Thymus (tissue), 11 donors: ENCODE data around the gene KRTAP9-4. TPM values are rescaled to one million over a fixed set of nuclear protein-coding genes. Genes with fewer than 3 reads are reported as not detected.
"Not testable (repeated sequence)": the region's sequence is repeated elsewhere in the genome, so short reads cannot be mapped to it uniquely, and the experiment has no call there.

ENCODE experiments used
- DNase-seq, 9 donors: peaks; one replicate each; pipeline ENCODE4 v3.0.0-alpha.2; 2013; ENCODE audit warnings: low spot score in 9 of 9, low read depth in 6 of 9, missing footprints in 1 of 9
- H3K27ac ChIP-seq, 2 donors: one replicate each; pipeline ENCODE4 v1.5.1; 2013; ENCODE audit warnings: control low read depth in 1 of 2, low read depth in 1 of 2, low read length in 1 of 2, mild to moderate bottlenecking in 1 of 2, moderate library complexity in 1 of 2
- H3K27me3 ChIP-seq, 2 donors: one replicate each; pipeline ENCODE4 v1.5.1; 2013; ENCODE audit warnings: low read length in 1 of 2; ENCODE audit not compliant: control insufficient read depth in 2 of 2, insufficient read depth in 1 of 2
- H3K36me3 ChIP-seq, 2 donors: one replicate each; pipeline ENCODE4 v1.5.1; 2013; ENCODE audit warnings: low read length in 1 of 2, mild to moderate bottlenecking in 1 of 2, moderate library complexity in 1 of 2; ENCODE audit not compliant: control insufficient read depth in 2 of 2, insufficient read depth in 2 of 2
- H3K4me1 ChIP-seq, 2 donors: one replicate each; pipeline ENCODE4 v1.5.1; 2013; ENCODE audit warnings: low read length in 2 of 2; ENCODE audit not compliant: control insufficient read depth in 2 of 2, insufficient read depth in 2 of 2
- H3K4me3 ChIP-seq, 2 donors: one replicate each; pipeline ENCODE4 v1.5.1; 2013; ENCODE audit warnings: low read length in 2 of 2, control low read depth in 1 of 2, mild to moderate bottlenecking in 1 of 2
- H3K9me3 ChIP-seq, 2 donors: one replicate each; pipeline ENCODE4 v1.5.1; 2013; ENCODE audit warnings: low read length in 1 of 2, mild to moderate bottlenecking in 1 of 2; ENCODE audit not compliant: control insufficient read depth in 2 of 2, insufficient read depth in 1 of 2
- WGBS: extraction: QIAGEN DNeasy Blood & Tissue Kit; methylation state at CpG from one replicate; pipeline ENCODE4 v1.1.7; 2013; 5-methylcytosine and 5-hydroxymethylcytosine counted together
- polyA plus RNA-seq: library from polyadenylated mRNA; stranded (reverse); fragments of 200-250 nt; gene quantifications from one replicate; pipeline ENCODE4 v1.2.3, GENCODE V29; 2013
- total RNA-seq: library from RNA; stranded (reverse); fragments of 120-200 nt; gene quantifications from one replicate; pipeline ENCODE4 v1.2.4, GENCODE V29; 2013
- donor health status: healthy.

The KRTAP9-4 gene
- total and polyA plus RNA-seq, 2 donors: 0.05 TPM; not detected in 1

DNA sequence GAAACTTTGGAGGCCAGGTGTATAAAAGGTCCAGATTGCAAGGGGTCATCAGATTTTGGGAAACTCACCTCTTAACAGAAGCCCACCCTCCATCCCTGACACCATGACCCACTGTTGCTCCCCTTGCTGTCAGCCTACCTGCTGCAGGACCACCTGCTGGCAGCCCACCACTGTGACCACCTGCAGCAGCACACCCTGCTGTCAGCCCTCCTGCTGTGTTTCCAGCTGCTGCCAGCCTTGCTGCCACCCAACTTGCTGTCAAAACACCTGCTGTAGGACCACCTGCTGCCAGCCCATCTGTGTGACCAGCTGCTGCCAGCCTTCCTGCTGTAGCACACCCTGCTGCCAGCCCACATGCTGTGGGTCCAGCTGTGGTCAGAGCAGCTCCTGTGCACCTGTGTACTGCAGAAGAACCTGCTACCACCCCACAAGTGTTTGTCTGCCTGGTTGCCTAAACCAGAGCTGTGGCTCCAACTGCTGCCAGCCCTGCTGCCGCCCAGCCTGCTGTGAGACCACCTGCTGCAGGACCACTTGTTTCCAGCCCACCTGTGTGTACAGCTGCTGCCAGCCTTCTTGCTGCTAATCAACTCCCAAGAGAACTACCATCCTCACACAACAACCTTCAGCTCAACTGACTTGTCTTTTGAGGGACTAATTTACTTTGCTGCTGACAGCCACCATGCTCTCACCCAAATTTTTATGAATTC is 16.9 kb upstream of the KRTAP9-4 start, which contains the start of gene KRTAP9-3:
Gene KRTAP9-3 (plus strand): TSS at position 51 of the 707 bp plus-strand sequence. CDS start 53 bp downstream, at position 104.
- H3K4me1 ChIP-seq, H3K4me3 ChIP-seq, H3K36me3 ChIP-seq, H3K27ac ChIP-seq, H3K27me3 ChIP-seq, H3K9me3 ChIP-seq, DNase-seq: not testable (repeated sequence)
- WGBS: 95% methylated on average over 1 of the region's 1 CpG

DNA sequence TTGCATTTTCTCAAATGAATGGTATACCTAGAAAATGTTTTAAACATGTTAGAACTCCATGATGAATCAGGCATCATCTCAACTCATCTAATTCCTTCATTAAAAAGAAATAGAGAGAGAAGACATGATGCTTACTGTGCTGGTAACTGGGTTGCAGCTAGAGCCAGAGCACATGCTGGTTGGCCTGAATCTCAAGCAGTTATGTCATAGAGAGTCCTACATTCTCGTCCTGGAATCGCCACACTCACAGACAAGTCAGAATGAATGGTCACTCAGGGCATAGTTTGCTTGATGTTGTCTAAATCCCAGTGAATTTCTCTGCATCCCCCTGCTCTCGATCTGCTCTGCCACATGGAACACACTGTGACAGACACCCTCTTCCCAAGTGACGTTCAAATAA is 12.4 kb upstream of the KRTAP9-4 start:
- not testable (repeated sequence) for H3K4me1 ChIP-seq, H3K4me3 ChIP-seq, H3K27me3 ChIP-seq, H3K9me3 ChIP-seq, DNase-seq, H3K27ac ChIP-seq, H3K36me3 ChIP-seq
- 94% methylated on average over 4 of the region's 4 CpGs for WGBS

DNA sequence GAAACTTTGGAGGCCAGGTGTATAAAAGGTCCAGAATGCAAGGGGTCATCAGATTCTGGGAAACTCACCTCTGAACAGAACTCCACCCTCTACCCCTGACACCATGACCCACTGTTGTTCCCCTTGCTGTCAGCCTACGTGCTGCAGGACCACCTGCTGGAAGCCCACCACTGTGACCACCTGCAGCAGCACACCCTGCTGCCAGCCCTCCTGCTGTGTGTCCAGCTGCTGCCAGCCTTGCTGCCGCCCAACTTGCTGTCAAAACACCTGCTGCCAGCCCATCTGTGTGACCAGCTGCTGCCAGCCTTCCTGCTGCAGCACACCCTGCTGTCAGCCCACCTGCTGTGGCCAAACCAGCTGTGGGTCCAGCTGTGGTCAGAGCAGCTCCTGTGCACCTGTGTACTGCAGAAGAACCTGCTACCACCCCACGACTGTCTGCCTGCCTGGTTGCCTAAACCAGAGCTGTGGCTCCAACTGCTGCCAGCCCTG is 11.5 kb upstream of the KRTAP9-4 start, which contains the start of gene KRTAP9-8:
Gene KRTAP9-8 (plus strand): TSS at position 51 of the 489 bp plus-strand sequence. CDS start 53 bp downstream, at position 104.
- not testable (repeated sequence) for DNase-seq, H3K36me3 ChIP-seq, H3K27ac ChIP-seq, H3K4me3 ChIP-seq, H3K4me1 ChIP-seq, H3K9me3 ChIP-seq, H3K27me3 ChIP-seq
- 80% methylated on average over 3 of the region's 3 CpGs for WGBS

DNA sequence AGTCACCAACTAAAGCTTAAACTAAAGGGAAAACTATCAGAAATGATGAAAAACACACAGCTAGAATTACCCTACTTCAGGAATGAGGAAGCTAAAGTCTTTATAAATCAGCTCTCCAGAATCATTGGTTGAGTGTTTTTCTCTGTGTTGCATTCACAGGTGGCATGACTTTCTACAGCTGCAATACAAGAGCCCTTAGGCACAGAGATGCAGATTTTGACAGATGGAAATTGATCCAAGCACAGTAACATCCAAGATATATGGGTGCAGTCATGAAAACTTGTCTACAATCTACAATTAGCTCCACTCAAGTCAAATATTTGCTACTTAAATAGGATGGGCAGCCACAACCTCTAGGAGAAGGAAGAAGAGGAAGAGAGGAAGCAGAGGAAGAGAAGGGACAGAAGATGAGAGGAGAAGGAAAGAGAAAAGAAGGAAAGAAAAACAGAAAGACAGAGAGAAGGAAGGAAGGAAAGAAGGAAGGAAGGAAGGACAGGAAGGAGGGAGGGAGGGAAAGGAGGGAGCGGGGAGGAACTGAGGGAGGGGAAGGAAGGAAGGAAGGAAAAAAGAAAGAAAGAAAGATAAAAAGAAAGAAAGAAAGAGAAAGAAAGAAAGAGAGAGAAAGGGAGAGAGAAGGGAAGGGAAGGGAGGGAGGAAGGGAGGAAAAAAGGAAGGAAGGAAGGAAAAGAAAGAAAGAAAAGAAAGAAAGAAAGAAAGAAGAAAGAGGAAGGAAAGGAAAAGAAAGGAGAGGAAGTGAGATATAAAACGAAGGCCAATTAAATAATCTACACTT is 2.3 kb upstream of the KRTAP9-4 start:
- H3K36me3 ChIP-seq, H3K27me3 ChIP-seq, H3K9me3 ChIP-seq, H3K4me1 ChIP-seq, H3K4me3 ChIP-seq, H3K27ac ChIP-seq, DNase-seq: not testable (repeated sequence)
- 63% methylated on average over 2 of the region's 2 CpGs for WGBS

DNA sequence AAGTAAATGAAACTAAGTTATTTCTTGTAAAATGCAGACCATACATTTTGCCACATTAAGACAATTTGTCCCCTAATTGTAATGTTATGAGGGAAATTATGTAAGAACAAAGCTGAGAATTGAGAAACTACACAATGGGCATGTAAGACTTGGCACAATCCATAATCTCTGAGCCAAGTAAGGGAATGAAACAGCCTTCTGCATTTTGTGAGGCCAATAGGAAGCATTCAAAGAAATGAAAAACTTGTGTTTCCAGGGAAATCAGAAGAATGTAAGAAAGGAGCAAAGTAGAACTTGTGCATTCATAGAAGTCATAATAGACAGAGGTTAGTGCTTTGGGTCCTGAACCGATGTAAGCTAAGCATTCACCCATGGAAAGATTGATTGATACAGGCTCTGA is 1.8 kb downstream of the KRTAP9-4 start:
- Histone ChIP-seq H3K9me3 (no peaks in the 10 kb centered on the region), H3K27me3 (no peaks in the 10 kb centered on the region), H3K27ac (no peak overlapping the region), H3K4me1 (no peaks in the 10 kb centered on the region), H3K36me3 (no peaks in the 10 kb centered on the region), H3K4me3 (no peak overlapping the region)
- no peak for DNase-seq
- WGBS: 96% methylated on average over 1 of the region's 1 CpG

DNA sequence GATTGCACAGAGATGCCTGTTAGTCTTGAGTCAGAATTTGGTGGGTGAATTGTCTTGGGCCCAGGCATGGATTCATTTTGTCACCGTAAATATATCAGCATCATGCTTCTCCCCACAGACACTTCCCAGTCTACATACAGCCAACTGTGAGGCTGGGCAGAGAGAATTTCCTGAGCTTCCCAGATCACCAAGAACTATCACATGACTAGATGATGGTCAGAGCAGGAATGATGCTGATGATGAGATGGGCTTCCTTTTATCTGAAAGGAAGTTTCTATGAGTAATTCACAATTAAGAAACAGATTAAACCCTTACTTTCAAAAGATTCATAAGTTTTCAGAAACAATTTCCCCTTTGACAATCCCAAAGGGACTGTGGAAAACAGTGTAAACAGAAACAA is 5.4 kb downstream of the KRTAP9-4 start:
- no peak for DNase-seq
- WGBS: 55% methylated on average over 1 of the region's 1 CpG
- H3K4me3 ChIP-seq: no peak overlapping the region
- no peak overlapping the region for H3K27ac ChIP-seq
- H3K9me3 ChIP-seq: no peaks in the 10 kb centered on the region
- no peaks in the 10 kb centered on the region for H3K36me3 ChIP-seq
- no peaks in the 10 kb centered on the region for H3K4me1 ChIP-seq
- H3K27me3 ChIP-seq: no peaks in the 10 kb centered on the region

DNA sequence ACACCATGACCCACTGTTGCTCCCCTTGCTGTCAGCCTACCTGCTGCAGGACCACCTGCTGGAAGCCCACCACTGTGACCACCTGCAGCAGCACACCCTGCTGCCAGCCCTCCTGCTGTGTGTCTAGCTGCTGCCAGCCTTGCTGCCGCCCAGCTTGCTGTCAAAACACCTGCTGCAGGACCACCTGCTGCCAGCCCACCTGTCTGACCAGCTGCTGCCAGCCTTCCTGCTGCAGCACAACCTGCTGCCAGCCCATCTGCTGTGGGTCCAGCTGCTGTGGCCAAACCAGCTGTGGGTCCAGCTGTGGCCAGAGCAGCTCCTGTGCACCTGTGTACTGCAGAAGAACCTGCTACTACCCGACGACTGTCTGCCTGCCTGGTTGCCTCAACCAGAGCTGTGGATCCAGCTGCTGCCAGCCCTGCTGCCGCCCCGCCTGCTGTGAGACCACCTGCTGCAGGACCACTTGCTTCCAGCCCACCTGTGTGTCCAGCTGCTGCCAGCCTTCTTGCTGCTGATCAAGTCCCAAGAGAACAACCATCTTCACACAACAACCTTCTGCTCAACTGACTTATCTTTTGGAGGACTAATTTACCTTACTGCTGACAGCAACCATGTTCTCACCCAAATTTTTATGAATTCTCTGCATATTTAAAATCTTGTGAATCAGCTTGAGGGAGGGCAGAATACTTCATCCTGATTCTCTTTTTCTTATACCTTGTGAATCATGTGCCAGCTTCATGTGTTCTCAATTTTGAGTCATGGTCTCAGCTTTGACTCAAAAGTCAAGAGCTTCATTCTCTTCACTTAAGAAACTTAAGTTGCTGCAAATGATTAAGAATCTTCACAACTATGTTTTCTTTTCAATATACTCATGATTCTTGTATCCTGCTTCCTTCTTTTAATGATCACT is 6.1 kb downstream of the KRTAP9-4 start, which contains the start of gene KRTAP9-9:
Gene KRTAP9-9 (plus strand): TSS at position 4 of the 910 bp plus-strand sequence.
- DNase-seq, H3K27me3 ChIP-seq, H3K4me1 ChIP-seq, H3K9me3 ChIP-seq, H3K36me3 ChIP-seq, H3K27ac ChIP-seq, H3K4me3 ChIP-seq: not testable (repeated sequence)
- 92% methylated on average over 5 of the region's 5 CpGs for WGBS

DNA sequence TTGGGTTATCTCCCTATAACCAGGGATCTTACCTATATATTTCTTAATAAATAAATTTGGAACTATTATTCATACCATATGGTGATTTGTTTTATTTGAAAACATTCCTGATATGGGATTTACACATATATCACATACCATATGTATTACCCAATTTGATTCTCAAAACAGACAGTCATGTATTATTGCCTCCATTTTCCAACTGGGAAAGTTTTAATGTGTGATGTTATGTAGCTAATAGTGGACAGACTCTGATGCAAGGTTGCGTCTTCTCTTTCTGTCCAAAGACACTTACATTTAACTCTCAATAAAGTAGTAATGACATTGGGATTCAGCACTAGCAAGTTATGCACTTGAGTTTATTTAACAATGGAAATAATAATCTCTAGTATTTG is 6.8 kb downstream of the KRTAP9-4 start:
- Histone ChIP-seq H3K27me3 (no peaks in the 10 kb centered on the region), H3K4me1 (no peaks in the 10 kb centered on the region), H3K36me3 (no peaks in the 10 kb centered on the region), H3K4me3 (no peak overlapping the region), H3K9me3 (no peaks in the 10 kb centered on the region), H3K27ac (no peak overlapping the region)
- 98% methylated on average over 1 of the region's 1 CpG for WGBS
- no peak for DNase-seq
